ENCODE data around the gene SDCBP2. TPM values are rescaled to one million over a fixed set of nuclear protein-coding genes. Genes with fewer than 3 reads are reported as not detected.

Gene SDCBP2
- total and polyA plus RNA-seq, 2 experiments from 2014 or later = 3.2 to 5.3 TPM

DNA sequence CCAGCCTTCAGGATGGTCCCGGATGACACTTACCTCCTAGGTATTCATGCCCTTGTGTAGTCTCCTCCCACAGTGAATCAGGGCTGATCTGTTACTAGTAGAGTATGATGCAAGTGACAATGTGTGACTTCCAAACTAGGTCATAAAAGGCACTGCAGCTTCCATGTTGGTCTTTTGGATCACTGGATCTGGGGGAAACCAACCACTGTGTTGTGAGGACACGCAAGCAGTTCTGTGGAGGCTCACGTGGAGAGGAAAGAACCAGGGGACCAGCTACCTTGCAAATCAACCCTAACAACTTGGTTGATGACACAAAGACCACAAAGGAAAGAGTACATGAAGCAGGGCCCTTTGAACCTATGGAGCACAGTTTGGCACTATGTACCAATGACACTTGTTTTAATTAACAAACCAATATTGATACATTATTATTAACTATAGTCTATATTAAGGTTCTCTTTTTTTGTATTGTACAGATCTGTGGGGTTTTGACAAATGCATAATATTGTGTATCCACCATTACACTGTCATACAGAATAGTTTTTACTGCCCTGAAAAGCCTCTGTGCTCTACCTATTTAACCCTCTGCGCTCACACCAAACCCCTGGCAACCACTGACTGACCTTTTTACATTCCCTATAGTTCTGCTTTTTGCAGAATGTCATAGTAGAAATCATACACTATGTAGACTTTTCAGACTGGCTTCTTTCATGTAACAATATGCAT is 16.3 kb upstream of the SDCBP2 start:
- peaks cover 14% of the 10 kb centered on the region; the same call in 2 of the 3 replicates for H3K9me3 Mint-ChIP-seq
- peaks cover 3% of the 10 kb centered on the region for H3K27me3 Mint-ChIP-seq (ENCODE audit: insufficient read depth, low read depth, poor library complexity)
- peaks cover 8% of the 10 kb centered on the region; the same call in 2 of the 3 replicates for H3K36me3 Mint-ChIP-seq (ENCODE audit: low read depth)
- H3F3A ChIP-seq (replicated peaks; ENCODE audit: low read depth) = no peaks in the 10 kb centered on the region
- H3K4me1 Mint-ChIP-seq = no peaks in the 10 kb centered on the region
- DNase-seq (ENCODE audit: low spot score) (no peak), ATAC-seq (no peak)
- H3K9me2 ChIP-seq (ENCODE audit: insufficient read depth) = peaks cover 6% of the 10 kb centered on the region; the same call in 1 of the 2 replicates
- no peaks in the 10 kb centered on the region for H3K79me2 ChIP-seq (replicated peaks; ENCODE audit: insufficient read depth)
- H3K27ac ChIP-seq (ENCODE audit: low read depth) = no peak overlapping the region
- H3K27ac Mint-ChIP-seq = no peak overlapping the region
- no peak overlapping the region for H3K4me3 ChIP-seq
- no peaks in the 10 kb centered on the region; the same call in 1 of the 2 replicates for H4K20me1 ChIP-seq (replicated peaks; ENCODE audit: insufficient read depth)
- no peaks in the 10 kb centered on the region; the same call in 1 of the 2 replicates for H3K27me3 ChIP-seq (ENCODE audit: insufficient read depth)
- no peaks in the 10 kb centered on the region for H3K4me1 ChIP-seq (ENCODE audit: insufficient read depth)
- H2AFZ ChIP-seq = no peak overlapping the region
- no peak for TF ChIP-seq JUNB (IDR thresholded peaks at IDR 0.05; ENCODE audit: unreplicated experiment)
- no peak for TF ChIP-seq ZNF462 (CRISPR knock-in tag; IDR thresholded peaks at IDR 0.05)
- TF ChIP-seq, protein P1, sequence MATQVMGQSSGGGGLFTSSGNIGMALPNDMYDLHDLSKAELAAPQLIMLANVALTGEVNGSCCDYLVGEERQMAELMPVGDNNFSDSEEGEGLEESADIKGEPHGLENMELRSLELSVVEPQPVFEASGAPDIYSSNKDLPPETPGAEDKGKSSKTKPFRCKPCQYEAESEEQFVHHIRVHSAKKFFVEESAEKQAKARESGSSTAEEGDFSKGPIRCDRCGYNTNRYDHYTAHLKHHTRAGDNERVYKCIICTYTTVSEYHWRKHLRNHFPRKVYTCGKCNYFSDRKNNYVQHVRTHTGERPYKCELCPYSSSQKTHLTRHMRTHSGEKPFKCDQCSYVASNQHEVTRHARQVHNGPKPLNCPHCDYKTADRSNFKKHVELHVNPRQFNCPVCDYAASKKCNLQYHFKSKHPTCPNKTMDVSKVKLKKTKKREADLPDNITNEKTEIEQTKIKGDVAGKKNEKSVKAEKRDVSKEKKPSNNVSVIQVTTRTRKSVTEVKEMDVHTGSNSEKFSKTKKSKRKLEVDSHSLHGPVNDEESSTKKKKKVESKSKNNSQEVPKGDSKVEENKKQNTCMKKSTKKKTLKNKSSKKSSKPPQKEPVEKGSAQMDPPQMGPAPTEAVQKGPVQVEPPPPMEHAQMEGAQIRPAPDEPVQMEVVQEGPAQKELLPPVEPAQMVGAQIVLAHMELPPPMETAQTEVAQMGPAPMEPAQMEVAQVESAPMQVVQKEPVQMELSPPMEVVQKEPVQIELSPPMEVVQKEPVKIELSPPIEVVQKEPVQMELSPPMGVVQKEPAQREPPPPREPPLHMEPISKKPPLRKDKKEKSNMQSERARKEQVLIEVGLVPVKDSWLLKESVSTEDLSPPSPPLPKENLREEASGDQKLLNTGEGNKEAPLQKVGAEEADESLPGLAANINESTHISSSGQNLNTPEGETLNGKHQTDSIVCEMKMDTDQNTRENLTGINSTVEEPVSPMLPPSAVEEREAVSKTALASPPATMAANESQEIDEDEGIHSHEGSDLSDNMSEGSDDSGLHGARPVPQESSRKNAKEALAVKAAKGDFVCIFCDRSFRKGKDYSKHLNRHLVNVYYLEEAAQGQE (IDR thresholded peaks at IDR 0.05; ENCODE audit: unreplicated experiment) = no peak
- TF ChIP-seq ZNF331 (CRISPR knock-in tag; IDR thresholded peaks at IDR 0.05; ENCODE audit: low read depth) = no peak
- no peak for TF ChIP-seq CTCF (conservative IDR thresholded peaks at IDR 0.05; ENCODE audit: low read depth in 2 of 2)
- TF ChIP-seq EZH2 (IDR thresholded peaks at IDR 0.05; ENCODE audit: low read depth, unreplicated experiment) = no peak
- no peak for TF ChIP-seq NANOG (IDR thresholded peaks at IDR 0.05; ENCODE audit: borderline replicate concordance)
- no peak for TF ChIP-seq POLR2AphosphoS5 (IDR thresholded peaks at IDR 0.05; ENCODE audit: low read depth)
- H3K36me3 ChIP-seq (ENCODE audit: insufficient read depth) = no peaks in the 10 kb centered on the region
- no peak overlapping the region for H3K4me2 ChIP-seq
- H3K4me3 Mint-ChIP-seq = no peak overlapping the region

Data from GM23338 (cell line).